PC-9 (cell line): Measurements from ENCODE around the gene ATXN3. TPM values are rescaled to one million over a fixed set of nuclear protein-coding genes. Genes with fewer than 3 reads are reported as not detected.

Source experiments
- BruUV-seq: library from RNA; stranded (reverse); fragments of 400-500 nt; replicated peaks from 2 replicates; lab custom pipeline; 2021; lab: Mats Ljungman, UMichigan
- CTCF ChIA-PET: fragments of 300-600 bp; sonication (Branson Sonifier 250); formaldehyde crosslinking; loops from one replicate; lab custom pipeline; 2022; ENCODE audit warnings: antibody characterized with exemption; lab: Charles Lee
- POLR2A ChIA-PET: fragments of 300-600 bp; sonication (Branson Sonifier 250); formaldehyde crosslinking; loops from one replicate; lab custom pipeline; 2022; ENCODE audit warnings: antibody characterized with exemption; ENCODE audit not compliant: unreplicated experiment; lab: Charles Lee
- DNase-seq, 2 experiments: peaks; one replicate each; pipeline versions ENCODE4 v3.0.0 to v3.0.0-alpha.2; 2015 to 2022; ENCODE audit warnings: mixed read lengths in 1 of 2
- H2AFZ ChIP-seq: fragments of 200-600 bp; sonication (generic); 2 replicates; pipeline ENCODE4 v1.8.1; 2017; ENCODE audit warnings: antibody characterized with exemption
- H3F3A ChIP-seq: fragments of 200-600 bp; sonication (generic); 2 replicates; pipeline ENCODE4 v1.8.1; 2017; ENCODE audit warnings: antibody characterized with exemption, mild to moderate bottlenecking, low read depth; ENCODE audit not compliant: insufficient read depth
- H3K27ac ChIP-seq: fragments of 200-600 bp; sonication (generic); 2 replicates; pipeline ENCODE4 v1.6.1; 2016; ENCODE audit warnings: mixed run types
- H3K27me3 ChIP-seq: fragments of 200-600 bp; sonication (generic); 2 replicates; pipeline ENCODE4 v1.6.1; 2016; ENCODE audit warnings: low read depth, mixed run types; ENCODE audit not compliant: insufficient read depth
- H3K36me3 ChIP-seq: fragments of 200-600 bp; sonication (generic); 2 replicates; pipeline ENCODE4 v1.6.1; 2016; ENCODE audit warnings: low read depth, mixed run types
- H3K4me1 ChIP-seq: fragments of 200-600 bp; sonication (generic); replicated peaks from 2 replicates; pipeline ENCODE4 v1.6.1; 2016; ENCODE audit warnings: mixed run types; ENCODE audit not compliant: insufficient read depth
- H3K4me2 ChIP-seq: fragments of 200-600 bp; sonication (generic); 2 replicates; pipeline ENCODE4 v1.6.1; 2017; ENCODE audit warnings: mixed run types
- H3K4me3 ChIP-seq: fragments of 200-600 bp; sonication (generic); 2 replicates; pipeline ENCODE4 v1.6.1; 2016; ENCODE audit warnings: mixed run types
- H3K79me2 ChIP-seq: fragments of 200-600 bp; sonication (generic); 2 replicates; pipeline ENCODE4 v1.6.1; 2017; ENCODE audit warnings: low read depth, mixed run types
- H3K9me2 ChIP-seq: fragments of 200-600 bp; sonication (generic); 2 replicates; pipeline ENCODE4 v1.8.1; 2017; ENCODE audit warnings: mild to moderate bottlenecking; ENCODE audit not compliant: insufficient read depth
- H3K9me3 ChIP-seq: fragments of 200-600 bp; sonication (generic); 2 replicates; pipeline ENCODE4 v1.8.1; 2016; ENCODE audit warnings: low read depth; ENCODE audit not compliant: insufficient read depth
- H4K20me1 ChIP-seq: fragments of 200-600 bp; sonication (generic); 2 replicates; pipeline ENCODE4 v1.8.1; 2017; ENCODE audit not compliant: insufficient read depth
- CTCF ChIP-seq: fragments of 200-600 bp; sonication (generic); conservative IDR thresholded peaks from 2 replicates; pipeline ENCODE4 v1.6.1; 2017; ENCODE audit warnings: mixed run types, antibody characterized with exemption, mild to moderate bottlenecking, moderate library complexity
- EZH2 ChIP-seq: fragments of 200-600 bp; sonication (generic); IDR thresholded peaks from 2 replicates; pipeline ENCODE4 v1.8.0; 2017; ENCODE audit warnings: antibody characterized with exemption, low read depth
- intact Hi-C: fragments of 100-400 bp; cut with micrococcal nuclease; formaldehyde crosslinking; loops from one replicate; pipeline ENCODE4 v1.10.0; 2022; ENCODE audit not compliant: unreplicated experiment
- total RNA-seq: library from RNA; stranded (reverse); gene quantifications from 2 replicates; pipeline ENCODE4 v1.2.3, GENCODE V29; 2021

The ATXN3 gene
- total RNA-seq, 1 experiment from 2014 or later = 8.5 TPM

GRCh38 chr14:92122351-92122677 is 15.9 kb upstream of the ATXN3 start:
- ChIA-PET POLR2A (interaction anchor here (0.6 to 0.8 kb wide), 2 partner anchors 16 to 662 kb away, joined by 3 to 4 read pairs; partner anchors contain the start of gene ATXN3), CTCF (interaction anchor here (0.6 kb wide), 1 partner anchor 93 kb away, joined by 4 read pairs; no protein-coding TSS in a partner anchor)
- no peaks in the 10 kb centered on the region for H4K20me1 ChIP-seq
- H3K4me2 ChIP-seq = peak overlapping the region; percentile 79
- H3K9me3 ChIP-seq = no peaks in the 10 kb centered on the region
- intact Hi-C loops = no loop called here
- H3K4me1 ChIP-seq = 0 out of 2 replicates have a peak, but pooled peaks cover 10% of the 10 kb centered on the region
- peaks cover 26% of the 10 kb centered on the region for H3K79me2 ChIP-seq
- TF ChIP-seq CTCF (no peak), EZH2 (no peak)
- peak overlapping the region; percentile 88 for H2AFZ ChIP-seq
- no peak for DNase-seq
- no peaks in the 10 kb centered on the region; the same call in 1 of the 2 replicates for H3K36me3 ChIP-seq
- no TSS peak for BruUV-seq
- no peaks in the 10 kb centered on the region for H3K27me3 ChIP-seq
- no peaks in the 10 kb centered on the region for H3F3A ChIP-seq
- peak overlapping the region; percentile 81 for H3K27ac ChIP-seq
- H3K4me3 ChIP-seq = peak overlapping the region; percentile 94
- no peaks in the 10 kb centered on the region for H3K9me2 ChIP-seq

- Histone ChIP-seq H3K4me3 (peak within 1 kb of the TSS; percentile 94), H3F3A (no peaks in the 10 kb centered on the region), H3K79me2 (peaks cover 26% of the 10 kb centered on the region), H3K27me3 (no peaks in the 10 kb centered on the region), H3K4me1 (0 out of 2 replicates have a peak, but pooled peaks cover 10% of the 10 kb centered on the region), H3K9me2 (no peaks in the 10 kb centered on the region), H2AFZ (peak within 1 kb of the TSS; percentile 88), H3K36me3 (no peaks in the 10 kb centered on the region; the same call in 1 of the 2 replicates), H3K4me2 (peak within 1 kb of the TSS; percentile 79), H3K9me3 (no peaks in the 10 kb centered on the region), H4K20me1 (no peaks in the 10 kb centered on the region), H3K27ac (peak within 1 kb of the TSS; percentile 81)
- POLR2A ChIA-PET = interaction anchor here (0.6 to 0.8 kb wide), 3 partner anchors 380 to 993 kb away, joined by 3 to 5 read pairs (median 3); no protein-coding TSS in a partner anchor
- intact Hi-C loops = no loop called here
- DNase-seq = peak; percentile 37 to 45
- BruUV-seq = TSS peak; percentile 53
- TF ChIP-seq CTCF (no peak), EZH2 (no peak)
- CTCF ChIA-PET = interaction anchor here (0.6 kb wide), 1 partner anchor 93 kb away, joined by 4 read pairs; no protein-coding TSS in a partner anchor
These were observed 15.4 kb upstream of the ATXN3 start, which contains the start of the genes CPSF2 and NDUFB1 for GRCh38 chr14:92121670-92122350. TSS of gene CPSF2 (plus strand) at chr14:92121969. CDS start at chr14:92130985, 9,016 bp downstream. TSS of gene NDUFB1 (minus strand) at chr14:92121706. CDS start at chr14:92117637, 4,069 bp downstream.

- Histone ChIP-seq H3K4me1 (0 out of 2 replicates have a peak, but pooled peaks cover 10% of the 10 kb centered on the region), H3K4me3 (peak overlapping the region; percentile 94), H3K27ac (peak overlapping the region; percentile 81), H3K9me3 (no peaks in the 10 kb centered on the region), H3F3A (no peaks in the 10 kb centered on the region), H3K9me2 (no peaks in the 10 kb centered on the region), H3K79me2 (peaks cover 26% of the 10 kb centered on the region), H3K36me3 (no peaks in the 10 kb centered on the region; the same call in 1 of the 2 replicates), H3K27me3 (no peaks in the 10 kb centered on the region), H4K20me1 (no peaks in the 10 kb centered on the region), H2AFZ (peak overlapping the region; percentile 88), H3K4me2 (peak overlapping the region; percentile 79)
- CTCF ChIA-PET = no interaction called here
- no peak for TF ChIP-seq CTCF
- no peak for TF ChIP-seq EZH2
- no peak for DNase-seq
- intact Hi-C loops = no loop called here
- POLR2A ChIA-PET = interaction anchor here (0.6 to 0.8 kb wide), 2 partner anchors 663 to 994 kb away, joined by 3 to 5 read pairs; no protein-coding TSS in a partner anchor
- TSS peak; percentile 73 for BruUV-seq
These were observed 14.9 kb upstream of the ATXN3 start for GRCh38 chr14:92121207-92121669.
